NK-92 treated with Interleukin-12 subunit alpha and Interleukin-12 subunit beta, amount 100 ng/mL, for 24 hours (cell line): ENCODE measurements around the gene SHF.
"Not testable (repeated sequence)": the region's sequence is repeated elsewhere in the genome, so short reads cannot be mapped to it uniquely, and the experiment has no call there.

ENCODE experiments used
- DNase-seq: peaks from one replicate; lab custom pipeline; 2025; lab: John Stamatoyannopoulos, UW

SHF gene

DNA sequence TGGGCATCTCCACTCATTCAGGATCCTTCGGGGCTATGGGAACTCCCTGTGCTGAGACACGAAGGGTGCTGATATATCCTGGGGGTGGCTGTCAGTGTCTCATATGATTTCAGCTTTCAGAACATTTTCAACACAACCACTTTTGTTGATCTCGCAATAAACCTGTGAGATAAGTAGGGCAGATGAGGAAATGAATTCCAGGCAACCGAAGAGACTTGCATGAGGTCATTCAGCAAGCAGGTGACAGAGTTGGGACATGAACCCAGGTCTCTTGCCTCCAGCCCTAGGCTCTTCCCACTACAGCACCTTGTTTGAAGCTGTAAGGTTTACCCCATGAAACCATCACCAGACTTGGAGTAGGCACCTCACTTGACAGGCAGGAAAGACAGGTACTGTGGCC lies 41.4 kb downstream of the SHF start:
- DNase-seq: no peak

DNA sequence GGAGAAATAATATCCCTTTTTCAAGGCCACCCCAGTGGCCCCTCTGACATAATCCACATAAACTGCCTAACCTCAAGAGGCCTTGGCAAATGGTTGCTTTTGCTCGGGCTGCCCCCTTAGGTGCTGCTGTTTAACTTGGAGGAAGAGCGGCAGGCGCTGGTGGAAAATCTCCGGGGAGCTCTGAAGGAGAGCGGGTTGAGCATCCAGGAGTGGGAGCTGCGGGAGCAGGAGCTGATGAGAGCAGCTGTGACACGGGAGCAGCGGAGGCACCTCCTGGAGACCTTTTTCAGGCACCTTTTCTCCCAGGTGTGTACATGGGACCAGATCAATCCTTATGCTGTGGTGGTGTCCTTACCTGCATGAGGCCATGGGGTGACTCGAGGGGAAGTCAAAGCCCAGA lies 43.0 kb downstream of the SHF start:
- no peak for DNase-seq

DNA sequence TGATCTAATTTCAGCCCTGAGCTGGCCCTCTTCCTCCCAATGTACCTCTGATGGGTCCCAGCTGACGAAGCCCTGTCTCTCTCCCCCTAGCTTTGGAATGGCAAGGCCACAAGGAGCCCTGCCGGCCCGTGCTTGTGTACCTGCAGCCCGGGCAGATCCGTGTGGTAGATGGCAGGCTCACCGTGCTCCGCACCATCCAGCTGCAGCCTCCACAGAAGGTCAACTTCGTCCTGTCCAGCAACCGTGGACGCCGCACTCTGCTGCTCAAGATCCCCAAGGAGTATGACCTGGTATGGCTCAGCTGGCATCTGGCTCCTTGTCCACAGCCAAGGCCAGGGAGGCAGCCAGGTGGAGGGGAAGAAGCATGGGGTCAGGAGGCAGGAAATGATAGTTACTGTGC lies 43.8 kb downstream of the SHF start:
- no peak for DNase-seq

DNA sequence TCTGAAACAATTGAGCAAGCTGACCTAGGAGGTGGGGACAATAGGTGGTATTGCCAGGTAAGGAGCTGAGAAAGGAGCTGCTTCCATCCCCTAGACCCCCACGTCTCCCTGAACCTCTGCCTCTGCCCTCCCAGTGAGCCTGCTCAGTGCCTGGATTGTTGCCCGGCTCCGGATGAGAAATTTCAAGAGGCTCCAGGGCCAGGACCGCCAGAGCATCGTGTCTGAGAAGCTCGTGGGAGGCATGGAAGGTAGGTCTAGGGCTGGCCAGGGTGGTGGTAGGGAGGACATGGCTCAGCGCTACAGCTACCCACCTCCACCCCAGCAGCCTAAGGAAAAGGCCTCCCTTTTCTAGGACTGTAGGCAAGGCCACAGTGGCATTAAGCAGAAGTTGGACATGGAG lies 44.7 kb downstream of the SHF start:
- no peak for DNase-seq

DNA sequence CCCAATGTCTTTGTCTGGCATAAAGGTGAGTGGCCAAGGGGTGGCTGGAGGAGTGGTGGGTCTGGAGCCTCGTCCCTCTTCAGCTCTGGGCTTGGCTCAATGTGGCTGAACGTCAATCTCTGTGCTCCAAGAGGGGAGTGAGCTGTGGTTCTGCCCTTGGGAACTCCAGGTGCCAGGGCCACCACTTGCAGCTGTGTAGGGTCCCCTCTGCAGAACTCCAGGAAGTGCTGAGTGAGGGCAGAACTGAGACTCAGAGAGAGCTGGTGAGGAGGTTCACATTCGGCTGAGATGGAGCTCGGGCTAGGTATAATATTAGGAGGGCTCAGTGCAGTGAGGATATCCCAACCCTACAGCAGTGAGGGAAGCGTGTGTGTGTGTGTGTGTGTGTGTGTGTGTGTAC lies 46.4 kb downstream of the SHF start:
- DNase-seq: no peak

DNA sequence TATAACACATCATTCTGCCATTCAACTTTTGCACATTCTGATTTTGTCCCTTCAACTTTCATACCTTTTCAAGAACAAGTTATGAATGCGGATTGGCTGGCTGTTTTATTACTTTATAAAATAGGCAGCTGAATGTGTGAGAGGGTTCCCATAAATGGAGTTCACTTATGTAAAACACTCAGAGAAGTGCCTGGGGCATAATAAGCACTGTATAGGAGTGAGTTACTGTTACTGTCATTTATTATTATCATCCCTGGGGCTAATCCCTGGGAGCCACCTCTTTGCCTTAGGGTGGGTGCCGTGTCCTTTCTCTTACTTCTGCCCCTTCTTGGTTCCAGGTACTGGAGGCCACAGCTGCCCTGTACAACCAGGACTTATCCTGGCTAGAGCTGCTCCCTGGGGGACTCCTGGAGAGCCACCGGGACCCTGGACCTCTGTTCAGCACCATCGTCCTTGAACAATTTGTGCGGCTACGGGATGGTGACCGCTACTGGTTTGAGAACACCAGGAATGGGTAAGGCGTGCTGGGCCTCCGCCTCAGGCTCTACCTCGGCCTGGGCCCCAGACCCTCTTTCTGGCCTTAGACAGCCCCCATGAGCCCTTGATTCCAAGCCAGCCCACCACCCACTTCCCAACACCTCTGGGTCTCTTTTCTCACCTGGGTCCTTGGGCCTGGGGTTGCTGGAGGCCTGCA lies 47.1 kb downstream of the SHF start:
- DNase-seq: no peak

DNA sequence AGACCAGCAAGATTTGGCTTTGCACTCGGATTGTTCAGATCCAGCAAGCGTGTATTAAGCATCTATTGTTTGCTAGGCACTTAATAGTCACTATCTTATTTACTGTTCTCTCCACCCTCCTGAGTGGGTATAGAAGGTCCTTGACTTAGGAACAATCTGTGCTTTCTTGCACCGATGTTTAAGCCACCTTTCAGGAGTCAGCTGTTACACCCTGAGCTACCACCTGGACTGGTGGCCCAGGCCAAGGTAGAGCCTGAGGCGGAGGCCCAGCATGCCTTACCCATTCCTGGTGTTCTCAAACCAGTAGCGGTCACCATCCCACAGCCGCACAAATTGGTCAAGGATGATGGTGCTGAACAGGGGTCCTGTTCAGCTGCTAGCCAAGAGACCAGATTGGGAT lies 48.0 kb downstream of the SHF start:
- no peak for DNase-seq

DNA sequence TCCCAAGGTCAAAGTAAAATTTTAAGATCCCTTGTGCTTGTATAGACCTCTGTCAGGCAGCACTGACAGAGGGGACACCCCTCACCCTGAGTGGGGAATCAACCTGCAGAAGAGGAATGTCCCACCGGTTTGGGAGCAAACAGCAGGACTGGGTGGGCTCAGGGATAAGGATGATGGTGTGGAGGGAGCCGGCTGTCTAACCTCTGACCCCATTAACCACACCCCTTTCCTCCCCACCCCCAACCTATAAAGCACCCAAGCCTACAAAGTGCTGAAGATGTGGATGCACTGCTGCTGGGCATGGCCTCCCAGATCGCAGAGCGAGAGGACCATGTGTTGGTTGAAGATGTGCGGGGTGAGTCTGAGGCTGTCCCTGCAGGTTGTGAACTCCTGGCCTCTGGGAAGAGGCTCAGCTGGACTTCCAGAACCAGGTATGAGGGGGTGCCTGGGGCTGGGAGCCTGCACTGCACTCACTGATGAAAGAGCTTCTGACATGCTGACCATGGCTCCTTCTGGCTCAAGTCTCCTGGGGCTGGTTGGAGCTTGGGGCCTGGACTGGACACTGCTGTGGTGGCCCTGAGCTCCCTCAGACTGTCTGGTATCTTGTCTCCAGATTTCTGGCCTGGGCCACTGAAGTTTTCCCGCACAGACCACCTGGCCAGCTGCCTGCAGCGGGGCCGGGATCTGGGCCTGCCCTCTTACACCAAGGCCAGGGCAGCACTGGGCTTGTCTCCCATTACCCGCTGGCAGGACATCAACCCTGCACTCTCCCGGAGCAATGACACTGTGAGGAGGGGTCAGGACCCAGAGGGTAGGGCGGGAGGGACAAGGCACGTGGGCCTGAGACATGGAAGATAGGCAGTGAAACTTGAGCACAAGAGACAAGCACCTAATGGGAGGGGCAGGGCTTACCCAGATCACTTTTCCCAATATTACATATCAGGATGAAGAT lies 48.7 kb downstream of the SHF start:
- DNase-seq: no peak

DNA sequence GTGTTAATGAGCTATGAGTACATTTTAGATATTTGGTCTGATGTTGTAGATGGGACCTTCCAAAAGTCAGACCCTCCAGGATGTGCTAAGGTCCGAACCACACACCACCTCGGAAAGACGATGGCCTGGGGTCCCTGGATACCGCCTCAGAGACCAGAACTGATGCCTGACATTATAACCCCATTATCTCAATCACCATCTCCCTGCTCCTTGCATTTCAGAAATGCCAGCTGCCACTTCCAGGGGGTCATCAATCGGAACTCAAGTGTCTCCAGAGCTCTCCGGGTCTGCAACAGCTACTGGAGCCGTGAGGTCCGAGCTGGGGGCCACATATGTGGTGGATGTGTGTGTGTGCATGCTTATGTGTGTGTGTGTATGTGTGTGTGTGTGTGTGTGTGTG lies 50.1 kb downstream of the SHF start:
- no peak for DNase-seq

DNA sequence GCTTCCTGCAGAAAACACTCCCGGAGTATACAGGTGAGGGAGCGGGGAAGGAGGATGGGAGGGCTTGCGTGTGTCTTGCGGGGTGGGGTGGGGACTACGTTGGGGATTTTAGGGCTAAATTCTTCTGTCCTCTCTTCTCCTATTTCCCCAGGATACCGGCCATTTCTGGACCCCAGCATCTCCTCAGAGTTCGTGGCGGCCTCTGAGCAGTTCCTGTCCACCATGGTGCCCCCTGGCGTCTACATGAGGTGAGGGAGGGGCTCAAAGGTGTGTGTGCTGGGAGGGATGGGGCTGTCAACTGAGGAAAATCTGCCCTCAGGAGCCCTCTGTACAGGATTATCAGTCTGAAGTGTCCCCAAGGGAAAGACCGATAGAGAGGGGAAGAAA lies 51.4 kb downstream of the SHF start:
- no peak for DNase-seq

DNA sequence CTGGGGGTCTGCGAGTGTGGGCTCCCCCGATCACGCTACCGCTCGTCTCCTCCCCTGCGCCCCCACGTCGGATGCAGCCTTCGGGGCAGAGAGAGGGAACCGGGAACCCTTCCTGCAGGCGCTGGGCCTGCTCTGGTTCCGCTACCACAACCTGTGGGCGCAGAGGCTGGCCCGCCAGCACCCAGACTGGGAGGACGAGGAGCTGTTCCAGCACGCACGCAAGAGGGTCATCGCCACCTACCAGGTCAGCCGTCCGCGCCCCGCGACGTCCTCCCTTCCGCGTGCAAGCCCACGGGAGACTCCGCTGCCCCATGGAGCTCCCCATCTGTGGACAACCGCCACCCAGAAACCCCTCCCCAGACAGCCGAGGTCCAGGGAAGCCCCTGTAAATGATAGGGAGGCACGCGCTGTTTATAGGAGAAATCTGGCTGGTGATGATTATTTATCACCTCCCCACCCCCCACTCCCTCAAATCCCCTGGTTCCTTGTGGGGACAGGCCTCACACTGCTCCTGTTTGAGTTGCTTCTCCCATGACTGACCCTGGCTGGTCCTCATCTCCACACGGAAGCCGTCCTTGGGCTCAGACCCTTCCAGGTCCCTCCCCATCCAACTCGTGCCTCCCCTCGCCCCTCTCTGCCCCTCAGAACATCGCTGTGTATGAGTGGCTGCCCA lies 51.9 kb downstream of the SHF start:
- not testable (repeated sequence) for DNase-seq

DNA sequence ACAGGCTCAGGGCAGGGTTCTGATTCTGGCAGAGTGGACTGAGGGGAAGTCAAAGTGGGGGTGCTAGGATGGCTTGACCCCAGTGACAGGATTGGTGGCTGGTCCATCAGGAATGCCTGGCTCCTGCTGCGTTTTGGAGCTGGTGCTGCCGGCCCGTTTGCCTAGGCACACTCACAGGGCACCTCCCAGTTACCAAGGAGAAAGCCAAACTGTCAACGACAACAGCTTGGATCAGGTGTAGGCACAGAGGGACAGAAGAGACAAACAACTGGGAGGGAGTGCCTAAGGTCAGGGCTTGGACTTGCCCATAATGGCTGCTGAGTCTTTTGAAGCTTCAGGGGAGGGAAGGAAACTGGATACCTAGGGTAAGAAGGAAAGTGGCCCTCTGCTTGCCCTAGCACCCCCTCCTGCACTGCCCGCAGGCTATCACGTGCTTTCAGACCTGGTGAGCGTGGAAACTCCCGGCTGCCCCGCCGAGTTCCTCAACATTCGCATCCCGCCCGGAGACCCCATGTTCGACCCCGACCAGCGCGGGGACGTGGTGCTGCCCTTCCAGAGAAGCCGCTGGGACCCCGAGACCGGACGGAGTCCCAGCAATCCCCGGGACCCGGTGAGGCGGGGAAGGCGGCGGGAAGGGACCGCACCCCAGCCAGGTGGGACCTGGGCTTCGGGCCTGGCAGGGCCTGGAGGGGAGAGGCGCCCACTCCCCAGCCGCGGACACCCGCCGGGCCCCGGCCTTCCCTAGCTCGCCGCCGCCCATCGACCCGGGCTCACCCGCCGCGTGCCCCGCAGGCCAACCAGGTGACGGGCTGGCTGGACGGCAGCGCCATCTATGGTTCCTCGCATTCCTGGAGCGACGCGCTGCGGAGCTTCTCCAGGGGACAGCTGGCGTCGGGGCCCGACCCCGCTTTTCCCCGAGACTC lies 52.8 kb downstream of the SHF start:
- DNase-seq: no peak

DNA sequence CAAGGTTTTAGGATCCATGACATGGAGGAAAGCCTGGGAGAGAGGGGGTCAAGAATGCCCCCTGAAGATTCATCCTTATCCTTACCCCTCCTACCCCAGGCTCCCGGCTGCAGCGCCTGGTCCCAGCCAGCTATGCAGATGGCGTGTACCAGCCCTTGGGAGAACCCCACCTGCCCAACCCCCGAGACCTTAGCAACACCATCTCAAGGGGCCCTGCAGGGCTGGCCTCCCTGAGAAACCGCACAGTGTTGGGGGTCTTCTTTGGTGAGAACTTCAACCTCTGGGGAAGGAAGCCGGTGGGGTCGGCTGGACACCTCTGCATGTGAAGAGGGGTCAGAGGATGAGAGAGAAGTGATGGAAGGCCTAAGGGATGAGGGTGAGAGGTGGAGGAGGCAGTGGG lies 53.7 kb downstream of the SHF start:
- no peak for DNase-seq

DNA sequence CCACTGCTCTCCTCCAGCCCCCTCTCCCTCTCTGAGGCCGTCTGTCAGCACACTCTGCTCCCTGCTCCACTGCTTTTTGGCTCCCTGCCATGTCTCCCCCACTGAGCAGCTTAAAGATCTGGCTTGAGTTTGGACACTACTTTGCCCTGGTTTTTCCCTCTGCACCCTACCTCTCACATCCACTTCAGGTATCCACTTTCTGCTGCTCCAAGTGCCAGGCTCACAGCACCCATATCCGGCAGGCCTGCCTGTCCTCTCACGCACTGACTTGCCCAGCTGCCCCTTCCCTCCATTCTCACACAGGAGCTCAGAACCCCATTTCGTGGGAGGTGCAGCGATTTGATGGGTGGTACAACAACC lies 54.2 kb downstream of the SHF start:
- no peak for DNase-seq

DNA sequence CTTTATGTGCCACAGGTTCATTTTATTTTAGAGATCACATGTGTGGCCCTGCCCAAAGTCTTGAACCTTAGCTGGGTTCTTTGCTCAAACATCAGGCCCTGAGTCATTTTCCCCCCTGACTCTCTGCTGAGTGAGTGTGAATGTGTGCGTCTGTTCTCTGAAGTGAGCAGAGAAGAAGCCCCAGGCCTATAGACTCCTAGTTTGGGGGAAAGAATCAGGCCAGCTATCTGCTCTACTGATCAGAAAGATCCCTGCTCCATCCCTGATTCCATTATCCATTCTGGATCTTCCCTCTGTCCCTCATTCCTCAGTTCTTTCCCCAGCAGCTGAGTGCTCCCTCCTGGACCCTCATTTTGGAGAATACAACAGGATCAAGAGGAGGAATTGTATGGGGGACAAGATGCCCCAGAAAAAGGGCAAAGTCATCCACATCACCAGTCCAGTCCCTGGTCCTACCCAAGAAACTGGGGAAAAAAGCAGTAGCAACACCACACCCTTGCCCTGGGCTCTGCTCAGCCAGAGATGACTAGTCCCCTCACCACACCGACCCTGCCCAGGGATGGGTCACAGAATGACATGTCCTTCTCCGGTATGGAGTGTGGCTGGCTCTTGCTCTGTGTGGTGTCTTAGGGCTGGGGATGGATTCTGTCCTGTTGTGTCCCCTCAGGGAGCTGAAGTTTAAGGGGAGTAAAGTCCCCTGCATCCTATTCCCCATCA lies 54.8 kb downstream of the SHF start:
- no peak for DNase-seq

DNA sequence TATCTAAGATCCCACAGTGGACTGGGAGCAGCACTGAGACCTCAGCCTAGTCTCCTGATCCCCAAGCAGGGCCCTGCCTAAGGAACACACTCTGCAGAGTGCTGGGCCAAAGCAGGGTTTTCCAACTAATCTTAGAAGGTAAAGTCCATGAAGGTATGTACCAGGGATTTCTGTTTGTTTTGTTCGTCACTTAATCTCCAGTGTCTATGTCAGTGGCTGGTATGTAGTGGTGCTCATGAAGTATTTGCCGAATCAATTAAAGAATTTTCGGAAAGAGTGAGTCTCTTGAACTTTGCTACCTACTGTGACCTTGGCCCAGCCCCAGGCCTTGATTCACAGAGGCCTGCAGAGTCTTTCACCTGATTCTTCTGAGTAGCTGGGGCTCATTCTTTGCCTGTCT lies 56.3 kb downstream of the SHF start:
- no peak for DNase-seq

DNA sequence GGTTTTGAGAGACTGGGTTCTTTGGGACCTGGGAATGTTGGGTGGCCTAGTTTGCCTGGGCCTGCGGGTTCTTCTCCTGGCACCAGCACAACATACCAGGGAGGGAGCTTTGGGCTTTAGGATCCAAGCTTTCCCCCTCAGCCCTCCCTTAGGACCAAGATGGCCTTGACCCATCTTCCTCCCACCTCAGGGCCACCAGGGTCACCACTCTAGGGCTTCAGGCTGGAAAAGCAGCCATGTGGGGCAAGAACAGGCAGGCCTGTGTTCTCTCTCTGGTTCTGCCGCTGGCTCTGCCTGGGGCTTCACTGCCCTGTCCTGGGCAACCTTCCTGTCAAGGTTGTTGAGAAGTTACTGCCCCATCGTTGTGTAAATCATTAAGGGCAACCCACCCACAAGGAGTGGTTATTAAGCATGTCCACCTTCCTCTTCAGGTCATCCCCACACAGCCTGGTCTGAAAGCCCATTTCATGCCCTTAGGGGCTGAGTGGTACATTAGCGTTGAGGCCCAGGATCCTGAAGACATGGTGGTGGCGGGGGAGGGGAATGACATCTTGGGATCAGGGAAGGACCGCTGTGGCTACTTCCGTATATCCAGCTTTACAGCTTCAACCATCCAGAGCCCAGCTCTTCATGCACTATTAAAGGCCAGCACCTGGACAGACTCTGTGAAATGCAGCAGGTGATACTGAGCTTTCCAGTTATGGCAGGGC lies 57.3 kb downstream of the SHF start:
- no peak for DNase-seq

DNA sequence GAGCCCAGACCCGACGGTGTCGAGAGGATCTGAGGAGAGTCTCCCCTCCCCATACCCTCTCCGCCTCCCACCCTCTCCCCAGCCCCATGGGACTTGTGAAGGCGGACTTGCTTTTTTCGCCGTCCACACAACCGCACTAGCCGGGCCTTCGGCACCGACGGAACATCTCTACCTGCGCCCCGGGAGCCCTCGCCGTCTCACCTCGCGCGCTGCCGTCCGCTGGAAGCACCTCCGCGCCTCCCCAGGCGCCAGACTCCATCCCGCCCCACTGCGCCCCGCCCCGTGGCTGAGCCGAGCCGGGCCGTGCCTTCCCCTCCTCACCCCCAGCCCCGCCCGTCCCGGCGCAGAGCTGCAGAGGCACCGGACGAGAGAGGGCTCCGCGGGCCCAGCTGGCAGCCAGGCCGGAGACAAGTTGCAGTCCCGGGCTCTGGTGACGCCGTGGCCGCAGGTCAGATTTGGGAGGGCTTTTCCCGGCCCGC lies 58.1 kb downstream of the SHF start, which contains the start of the genes DUOX1 and DUOXA1:
DUOX1 (plus strand) TSS at position 344 of the 479 bp plus-strand sequence. CDS start 1,973 bp downstream, outside the sequence.
DUOXA1 (minus strand) TSS at position 229 of the 479 bp plus-strand sequence. CDS start 6,865 bp downstream, outside the sequence.
- no peak for DNase-seq

DNA sequence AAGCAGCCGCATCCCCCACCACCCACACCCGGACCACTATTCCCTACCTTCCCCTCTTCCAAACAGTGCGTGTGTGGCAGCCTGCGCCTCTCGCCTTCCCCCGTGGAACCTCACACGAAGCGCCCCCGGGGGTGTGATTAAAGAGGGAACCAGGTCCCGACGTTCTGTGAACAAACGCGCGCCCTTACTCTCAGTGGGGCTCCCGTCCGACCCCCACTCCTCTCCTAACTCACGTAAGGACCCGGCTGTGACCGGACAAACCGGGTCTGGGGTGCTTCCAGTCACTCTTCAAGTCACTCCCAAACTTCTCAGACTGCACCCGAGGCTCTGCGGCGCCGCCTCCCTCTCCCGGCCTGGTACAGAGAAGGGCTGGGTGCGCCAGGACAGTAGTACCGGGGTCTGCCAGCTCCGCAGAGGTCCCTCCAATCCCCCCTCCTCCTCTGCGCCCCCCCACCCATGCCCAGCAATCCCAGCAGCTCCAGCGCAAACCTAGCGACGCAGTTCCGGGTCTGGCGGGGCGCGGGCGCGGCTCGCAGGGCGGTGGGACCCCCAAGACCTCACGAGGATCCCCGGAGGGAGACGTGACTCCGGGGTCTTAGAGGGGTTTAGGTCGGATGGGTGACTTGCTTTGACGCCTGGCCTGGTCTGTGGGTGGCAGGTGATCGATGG lies 58.7 kb downstream of the SHF start:
- DNase-seq: no peak
